ENCODE measurements around the gene LRRTM2. TPM values are rescaled to one million over a fixed set of nuclear protein-coding genes. Genes with fewer than 3 reads are reported as not detected.

LRRTM2 gene
- total RNA-seq, 1 experiment from 2014 or later: 1.5 TPM

DNA sequence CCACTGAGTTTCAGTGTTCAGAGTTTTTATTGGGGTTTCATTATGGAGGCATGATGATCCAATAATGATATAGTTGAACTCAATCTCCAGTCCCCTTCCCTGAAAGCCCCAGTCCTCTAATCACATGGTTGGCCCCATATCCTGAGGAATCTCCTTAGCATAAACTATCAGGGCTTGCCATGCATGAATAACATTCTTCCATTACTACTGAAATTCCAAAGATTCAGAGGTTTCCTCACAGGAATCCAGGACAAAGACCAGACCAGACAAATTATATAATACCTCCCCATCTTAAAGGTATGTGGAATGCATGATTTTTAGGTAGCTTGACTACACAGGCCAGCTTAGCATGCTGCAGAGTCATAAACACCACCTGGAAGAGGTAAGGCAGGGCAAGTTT, 15.5 kb upstream of the LRRTM2 start:
- in situ Hi-C loops (cut with HindIII; ENCODE audit: low pct_unique_long_range_greater_than_20kb, low sequenced_read_pairs): no loop called here
- no peak for DNase-seq (ENCODE audit: low read depth, low spot score)

DNA sequence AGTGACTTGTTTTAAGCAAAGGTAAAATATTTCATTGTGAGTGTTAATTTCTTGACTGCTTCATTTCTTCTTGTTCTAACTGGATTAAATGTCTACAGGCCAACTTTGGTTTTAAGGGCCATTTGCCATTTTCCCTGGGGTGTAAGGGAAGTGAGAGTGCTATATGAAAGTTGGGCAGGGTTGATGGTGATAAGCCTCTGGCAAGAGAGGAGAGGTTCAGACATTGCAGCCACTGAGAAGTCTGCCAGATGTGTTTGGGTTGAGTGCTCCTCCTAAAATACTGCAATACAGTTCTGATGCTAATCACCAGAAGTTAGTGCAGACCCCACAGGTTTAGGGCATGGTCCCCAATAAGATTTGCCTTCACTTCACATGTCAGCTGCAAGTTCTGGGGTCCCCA, 14.9 kb upstream of the LRRTM2 start:
- in situ Hi-C loops (cut with HindIII; ENCODE audit: low pct_unique_long_range_greater_than_20kb, low sequenced_read_pairs): no loop called here
- DNase-seq (ENCODE audit: low read depth, low spot score): no peak

DNA sequence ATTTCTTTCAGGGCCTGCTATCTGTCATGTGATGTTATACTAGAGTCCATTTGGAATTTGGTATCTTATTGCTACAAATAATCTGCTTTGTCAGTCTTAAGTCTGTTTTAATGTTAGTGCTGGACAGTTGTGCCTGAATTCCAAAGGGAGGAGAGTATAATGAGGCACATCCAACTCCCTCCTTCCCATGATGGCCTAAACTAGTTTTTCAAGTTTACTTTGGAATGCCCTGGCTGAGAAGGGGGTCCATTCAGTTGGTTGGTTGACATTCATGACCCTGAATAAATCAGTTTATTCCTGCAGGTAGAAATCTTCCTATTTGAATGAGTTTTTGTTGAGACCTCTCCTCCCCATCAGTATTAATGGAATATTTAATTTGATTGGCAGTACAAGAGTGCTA, 9.4 kb upstream of the LRRTM2 start:
- no peak for DNase-seq (ENCODE audit: low read depth, low spot score)
- in situ Hi-C loops (cut with HindIII; ENCODE audit: low pct_unique_long_range_greater_than_20kb, low sequenced_read_pairs): no loop called here

DNA sequence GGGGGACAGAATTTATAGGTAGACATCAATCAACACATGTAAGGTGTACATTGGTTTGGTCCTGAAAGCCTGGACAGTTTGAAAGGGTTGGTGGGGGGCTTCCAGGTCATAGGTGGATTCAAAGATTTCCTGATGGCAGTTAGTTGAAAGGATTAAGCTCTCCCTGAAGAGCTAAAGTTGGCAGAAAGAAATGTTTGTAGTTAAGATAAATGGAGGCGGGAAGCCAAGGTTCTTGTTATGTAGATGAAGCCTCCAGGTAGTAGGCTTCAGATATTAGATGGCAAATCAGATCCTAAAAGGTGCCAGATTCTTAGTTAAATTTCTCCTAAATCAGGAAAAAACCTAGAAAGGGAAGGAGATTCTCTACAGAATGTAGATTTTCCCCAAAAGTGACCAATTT, 9.0 kb upstream of the LRRTM2 start:
- DNase-seq (ENCODE audit: low read depth, low spot score): no peak
- in situ Hi-C loops (cut with HindIII; ENCODE audit: low pct_unique_long_range_greater_than_20kb, low sequenced_read_pairs): no loop called here

DNA sequence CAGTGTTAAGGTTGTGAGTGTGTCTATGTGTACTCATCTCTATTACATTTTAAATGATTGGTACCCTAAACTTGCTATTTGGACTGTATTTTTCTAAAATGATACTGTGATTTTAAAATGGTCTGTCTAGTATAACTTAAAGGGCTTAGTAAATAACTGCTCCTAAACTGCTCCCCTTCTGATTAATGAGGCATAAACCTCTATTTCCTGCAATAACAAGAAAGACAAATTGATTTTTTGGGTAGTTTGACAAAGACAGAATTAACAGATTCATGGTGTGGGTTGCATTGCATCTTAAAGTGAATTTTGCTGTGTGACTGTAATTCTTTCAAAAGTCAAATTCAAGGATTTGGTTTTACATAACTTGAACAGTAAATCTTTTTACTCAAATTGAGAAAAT, 8.1 kb upstream of the LRRTM2 start:
- DNase-seq (ENCODE audit: low read depth, low spot score): no peak

DNA sequence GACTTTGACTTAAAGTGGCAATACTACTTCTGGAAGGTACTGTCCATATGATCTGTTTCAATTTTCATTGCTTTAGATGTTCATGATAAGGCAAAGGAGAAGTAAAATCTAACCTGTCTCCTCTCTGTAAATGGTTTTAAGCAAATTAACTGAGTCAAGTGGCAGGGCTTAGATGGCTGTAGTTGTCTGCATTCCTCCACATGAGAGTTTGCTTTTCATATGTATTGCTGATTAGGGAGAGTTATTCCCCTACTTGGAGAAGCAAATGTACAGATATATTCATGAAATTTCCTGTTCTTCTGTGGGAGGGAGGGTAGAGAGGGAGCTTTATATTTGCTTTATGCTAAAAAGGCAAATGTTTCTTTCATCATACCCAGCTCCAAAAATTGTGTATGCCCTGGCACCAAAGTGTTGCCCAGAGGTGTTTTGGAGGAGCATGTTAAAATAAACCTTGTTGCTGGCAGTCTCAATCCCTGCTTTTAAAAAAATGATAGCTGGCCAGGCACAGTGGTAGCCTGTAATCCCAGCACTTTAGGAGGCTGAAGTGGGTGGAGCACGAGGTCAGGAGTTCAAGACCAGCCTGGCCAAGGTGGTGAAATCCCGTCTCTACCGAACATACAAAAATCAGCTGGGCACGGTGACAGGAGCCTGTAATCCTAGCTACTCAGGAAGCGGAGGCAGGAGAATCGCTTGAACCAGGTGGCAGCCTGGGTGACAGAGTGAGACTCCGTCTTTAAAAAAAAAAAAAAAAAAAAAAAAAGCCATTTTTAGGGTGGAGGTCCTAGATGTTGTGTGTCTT, 3.5 kb upstream of the LRRTM2 start:
- DNase-seq (ENCODE audit: low read depth, low spot score): no peak
- in situ Hi-C loops (cut with HindIII; ENCODE audit: low pct_unique_long_range_greater_than_20kb, low sequenced_read_pairs): no loop called here

More for the DNA sequence above, 8.1 kb upstream of the LRRTM2 start:
- in situ Hi-C loops (cut with HindIII; ENCODE audit: low pct_unique_long_range_greater_than_20kb, low sequenced_read_pairs): no loop called here

DNA sequence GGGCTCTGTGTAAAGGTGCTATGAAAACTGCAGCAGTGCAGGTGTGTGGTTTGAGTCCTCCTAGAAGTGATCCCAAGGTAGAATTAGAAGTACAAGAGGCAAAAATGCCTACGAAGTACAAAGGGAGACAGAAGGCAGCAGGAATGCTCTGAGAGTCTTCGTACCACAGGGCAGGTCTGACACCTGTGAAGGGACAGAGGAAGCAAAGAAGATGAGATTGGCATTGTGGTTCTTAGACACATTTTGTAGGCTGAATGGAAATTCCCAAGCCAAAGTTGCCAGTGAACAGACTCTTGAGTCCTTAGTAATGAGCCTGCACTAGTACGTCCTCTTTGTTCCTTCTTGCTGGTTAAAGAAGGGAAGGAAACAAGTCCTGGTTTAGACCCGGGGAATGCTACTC, 1.7 kb upstream of the LRRTM2 start:
- DNase-seq (ENCODE audit: low read depth, low spot score): no peak
- in situ Hi-C loops (cut with HindIII; ENCODE audit: low pct_unique_long_range_greater_than_20kb, low sequenced_read_pairs): no loop called here

DNA sequence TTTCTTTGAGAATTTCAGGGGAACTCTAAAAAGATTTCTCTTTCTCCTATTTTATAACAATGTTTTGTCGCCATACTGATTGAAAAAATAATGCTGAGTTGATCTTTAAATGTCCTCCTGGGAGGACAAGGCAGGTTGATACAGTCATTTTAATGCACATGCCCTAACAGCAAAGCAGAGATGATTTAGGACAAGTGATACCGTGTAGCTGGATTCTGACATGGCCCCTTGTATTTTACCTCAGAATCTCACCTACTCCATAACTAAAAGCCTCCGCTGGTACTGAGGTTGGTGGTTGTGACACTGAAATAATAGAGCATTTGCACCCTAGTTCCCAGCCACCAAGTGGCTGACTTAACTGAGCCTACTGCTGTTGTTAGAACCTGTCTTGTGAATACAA, 811 bp upstream of the LRRTM2 start:
- no peak for DNase-seq (ENCODE audit: low read depth, low spot score)
- in situ Hi-C loops (cut with HindIII; ENCODE audit: low pct_unique_long_range_greater_than_20kb, low sequenced_read_pairs): no loop called here

DNA sequence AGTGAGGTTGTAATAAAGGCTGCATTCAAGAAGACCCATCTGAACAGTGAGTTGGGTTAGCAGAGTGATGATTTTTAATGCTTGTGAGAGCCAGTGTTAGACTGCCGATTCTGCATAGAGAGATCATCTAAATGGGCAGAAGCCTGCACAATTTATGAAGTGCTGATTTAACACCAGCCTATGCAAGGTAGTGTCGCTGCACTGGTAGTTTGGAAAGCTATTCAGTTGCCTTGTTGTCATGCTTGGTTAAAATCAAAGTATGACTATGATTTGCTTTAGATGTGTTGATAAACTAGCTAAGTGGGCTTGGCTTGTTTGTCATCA, 379 bp upstream of the LRRTM2 start:
- in situ Hi-C loops (cut with HindIII; ENCODE audit: low pct_unique_long_range_greater_than_20kb, low sequenced_read_pairs): no loop called here
- no peak for DNase-seq (ENCODE audit: low read depth, low spot score)

DNA sequence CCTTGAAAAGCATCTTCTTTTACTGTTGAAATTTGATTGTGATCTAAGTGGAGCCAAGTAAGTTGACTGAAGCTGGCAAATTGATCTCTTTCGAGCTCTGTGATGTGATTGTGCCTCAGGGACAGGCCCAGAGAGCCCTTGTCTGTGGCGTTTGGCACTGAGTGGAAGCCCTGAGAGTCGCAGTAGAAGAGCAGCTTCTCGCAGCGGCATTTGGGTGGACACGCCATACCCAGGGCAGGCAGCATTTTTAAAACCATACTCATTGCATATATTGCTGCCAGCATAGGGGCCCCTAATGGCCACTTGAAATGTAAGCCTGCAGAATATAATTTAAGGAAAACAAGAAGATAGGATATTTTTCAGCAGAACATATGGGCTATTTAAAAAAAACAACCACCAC, 894 bp downstream of the LRRTM2 start:
- in situ Hi-C loops (cut with HindIII; ENCODE audit: low pct_unique_long_range_greater_than_20kb, low sequenced_read_pairs): no loop called here
- peak; percentile 15 for DNase-seq (ENCODE audit: low read depth, low spot score)

DNA sequence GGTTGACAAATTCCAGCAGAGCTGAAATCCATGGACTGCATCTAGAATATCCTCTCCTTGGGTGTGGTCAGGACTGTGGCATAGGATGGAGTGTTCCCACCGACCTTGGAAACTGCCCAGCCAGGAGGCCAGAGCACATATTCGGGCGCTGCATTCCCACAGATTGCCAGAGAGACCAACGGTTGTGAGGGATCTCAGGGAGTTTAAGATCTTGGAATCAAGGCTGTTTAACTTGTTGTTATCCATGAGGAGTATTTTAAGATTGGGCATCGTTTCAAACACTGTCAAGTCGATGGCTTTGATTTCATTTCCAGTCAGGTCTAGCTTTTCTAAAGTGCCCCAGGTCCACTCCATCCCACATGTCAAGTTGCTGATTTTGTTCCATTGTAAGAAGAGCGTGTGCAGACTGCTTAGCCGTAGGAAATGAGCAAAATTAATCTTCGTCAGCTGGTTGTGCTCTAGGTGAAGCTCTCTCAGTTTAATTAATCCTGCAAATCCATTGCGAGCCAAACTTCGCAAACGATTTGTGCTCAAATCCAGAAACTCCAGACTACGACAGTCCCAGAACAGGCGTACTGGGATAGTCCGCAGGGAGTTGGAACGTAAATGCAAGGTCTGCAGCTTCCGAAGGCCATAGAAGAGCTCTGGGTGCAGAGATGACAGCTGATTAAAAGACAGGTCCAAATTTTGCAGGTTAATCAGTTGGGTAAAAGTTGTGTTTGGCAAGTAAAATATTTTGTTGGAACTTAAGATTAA, 1.5 kb downstream of the LRRTM2 start:
- in situ Hi-C loops (cut with HindIII; ENCODE audit: low pct_unique_long_range_greater_than_20kb, low sequenced_read_pairs): no loop called here
- DNase-seq (ENCODE audit: low read depth, low spot score): no peak

DNA sequence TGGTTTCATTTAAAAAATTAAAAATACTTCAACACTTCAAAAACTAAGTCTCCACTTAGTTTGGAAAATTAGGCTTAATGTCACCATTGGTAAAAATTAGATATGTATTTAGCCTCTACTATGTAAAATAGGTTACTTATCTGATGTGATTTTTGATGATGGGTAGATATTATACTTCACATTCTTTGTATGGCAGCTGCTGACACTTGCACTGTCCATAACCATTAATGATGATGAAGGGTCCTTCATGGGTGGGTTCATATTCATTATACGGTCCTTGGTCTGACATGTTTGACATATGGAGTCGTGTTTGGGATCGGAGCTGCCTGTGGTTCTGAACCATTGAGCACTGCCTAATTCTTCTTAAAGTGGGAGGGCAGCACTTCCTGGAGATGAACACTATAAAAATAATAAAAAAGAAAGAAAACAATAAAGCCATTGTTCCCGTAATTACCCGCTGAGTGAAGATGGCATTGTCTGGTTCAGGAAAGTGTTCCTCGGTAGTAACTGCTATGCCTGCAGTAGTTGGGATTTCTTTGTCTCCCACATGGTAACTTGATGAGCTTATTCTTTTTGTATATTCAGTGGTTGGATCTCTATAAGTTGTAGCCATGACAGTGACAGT, 2.2 kb downstream of the LRRTM2 start:
- peak; percentile 56 for DNase-seq (ENCODE audit: low read depth, low spot score)
- in situ Hi-C loops (cut with HindIII; ENCODE audit: low pct_unique_long_range_greater_than_20kb, low sequenced_read_pairs): no loop called here

DNA sequence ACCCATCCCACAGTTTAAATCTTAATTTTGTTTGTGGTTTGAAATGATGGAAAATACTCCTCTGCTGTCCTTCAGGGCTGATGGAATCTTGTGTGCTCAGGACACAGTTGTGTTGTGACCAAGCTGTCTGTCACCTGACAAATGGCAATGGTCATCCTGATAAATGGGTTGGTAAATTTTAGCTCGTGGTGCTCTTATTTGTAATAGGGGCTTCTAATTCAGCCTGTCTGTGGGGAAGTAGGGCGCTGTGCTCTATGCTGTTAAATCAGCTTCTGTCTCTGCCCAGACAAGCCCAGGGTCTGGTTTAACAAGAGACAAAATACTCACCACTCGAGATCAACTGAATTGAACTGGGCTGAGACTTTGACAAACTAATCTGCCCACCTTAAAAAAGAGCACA, 4.5 kb downstream of the LRRTM2 start:
- in situ Hi-C loops (cut with HindIII; ENCODE audit: low pct_unique_long_range_greater_than_20kb, low sequenced_read_pairs): no loop called here
- DNase-seq (ENCODE audit: low read depth, low spot score): no peak

DNA sequence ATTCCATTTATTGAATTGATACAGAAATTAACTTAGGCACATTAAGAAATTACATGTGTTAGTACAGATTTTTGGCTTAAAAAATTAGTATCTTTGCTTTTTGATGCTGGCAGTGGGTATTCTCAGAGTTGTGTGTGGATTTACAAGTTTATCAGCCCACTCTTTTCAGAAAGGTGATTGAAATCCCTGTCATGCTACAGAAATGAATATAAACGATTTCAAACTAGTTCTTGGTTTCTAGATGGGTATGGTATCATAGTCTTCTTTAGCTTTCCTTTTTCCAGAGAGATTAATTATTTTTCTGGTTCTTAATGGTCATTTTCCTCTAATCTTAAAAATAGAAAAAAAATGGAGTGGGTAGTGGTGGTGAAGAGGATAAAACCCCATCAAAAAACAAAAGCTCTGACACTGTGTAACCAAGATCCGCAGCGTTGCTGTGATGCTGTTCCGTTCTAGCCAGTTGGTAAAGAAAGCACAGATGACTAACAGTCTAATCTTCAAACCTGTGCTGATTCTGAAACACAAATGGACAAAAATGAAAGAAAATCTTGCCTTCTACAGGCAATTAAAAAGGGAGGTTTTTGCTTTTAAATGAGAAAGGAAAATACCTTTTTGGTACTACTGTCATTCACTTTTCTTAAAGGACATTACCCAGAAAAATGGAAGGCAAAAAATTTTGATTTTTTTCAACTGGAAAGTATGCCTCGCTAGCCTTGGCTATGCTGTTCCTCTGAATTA, 5.2 kb downstream of the LRRTM2 start:
- DNase-seq (ENCODE audit: low read depth, low spot score): no peak
- in situ Hi-C loops (cut with HindIII; ENCODE audit: low pct_unique_long_range_greater_than_20kb, low sequenced_read_pairs): no loop called here

DNA sequence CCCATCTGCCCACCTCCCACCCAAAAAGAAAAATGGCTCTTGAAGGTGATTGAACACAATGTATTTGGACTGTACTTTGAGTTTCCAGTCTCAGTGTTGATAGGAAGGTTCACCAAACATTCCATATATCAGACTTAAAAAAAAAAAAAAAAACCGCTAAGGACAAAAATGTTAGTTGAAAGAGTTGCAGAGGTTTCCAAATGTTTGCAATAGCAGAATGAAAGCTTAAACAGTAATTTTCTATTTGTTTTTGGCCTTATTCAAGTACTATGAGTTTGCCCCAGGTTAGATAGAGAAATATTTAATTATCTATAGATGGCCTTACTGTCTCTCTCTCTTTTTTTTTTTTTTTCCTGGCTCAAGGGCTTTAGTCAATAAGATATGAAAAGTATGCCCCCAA, 6.1 kb downstream of the LRRTM2 start:
- DNase-seq (ENCODE audit: low read depth, low spot score): no peak
- in situ Hi-C loops (cut with HindIII; ENCODE audit: low pct_unique_long_range_greater_than_20kb, low sequenced_read_pairs): no loop called here

DNA sequence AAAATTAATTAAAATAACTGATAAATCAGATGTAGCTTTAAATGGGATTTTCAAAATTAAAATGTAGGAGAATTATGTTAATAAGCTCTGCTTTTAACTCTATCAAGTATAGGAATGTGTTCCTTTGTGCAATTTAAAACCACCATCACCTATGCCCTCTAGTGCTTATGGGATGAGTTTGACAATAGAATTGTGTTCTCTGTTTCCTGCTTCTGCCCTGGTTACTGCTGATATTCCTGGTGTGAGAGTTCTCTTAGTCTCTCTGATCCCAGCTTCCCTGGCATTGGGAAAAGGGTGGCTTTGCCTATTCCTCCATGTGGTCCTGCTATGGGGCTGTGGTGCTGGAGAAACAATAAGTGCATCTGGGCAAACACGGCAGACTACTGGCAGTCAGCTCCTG, 8.1 kb downstream of the LRRTM2 start:
- in situ Hi-C loops (cut with HindIII; ENCODE audit: low pct_unique_long_range_greater_than_20kb, low sequenced_read_pairs): no loop called here
- DNase-seq (ENCODE audit: low read depth, low spot score): no peak

DNA sequence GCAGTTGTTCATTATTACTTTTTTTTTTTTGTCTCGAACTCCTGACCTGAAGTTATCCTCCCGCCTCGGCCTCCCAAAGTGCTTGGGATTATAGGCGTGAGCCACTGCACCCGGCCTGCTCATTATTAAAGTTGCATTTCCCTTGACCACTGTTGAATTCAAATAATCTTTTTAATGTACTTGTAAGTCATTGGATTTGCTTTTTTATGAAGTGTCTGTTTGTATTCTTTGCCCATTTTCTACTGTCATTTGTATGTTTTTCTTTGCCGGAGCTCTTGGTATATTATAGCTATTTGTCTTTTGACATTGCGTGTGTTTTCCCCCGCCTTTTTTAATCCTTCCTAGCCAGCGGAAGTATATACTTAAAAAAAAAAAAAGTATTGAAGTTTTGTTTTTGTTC, 22.0 kb downstream of the LRRTM2 start:
- DNase-seq (ENCODE audit: low read depth, low spot score): no peak
- in situ Hi-C loops (cut with HindIII; ENCODE audit: low pct_unique_long_range_greater_than_20kb, low sequenced_read_pairs): no loop called here

DNA sequence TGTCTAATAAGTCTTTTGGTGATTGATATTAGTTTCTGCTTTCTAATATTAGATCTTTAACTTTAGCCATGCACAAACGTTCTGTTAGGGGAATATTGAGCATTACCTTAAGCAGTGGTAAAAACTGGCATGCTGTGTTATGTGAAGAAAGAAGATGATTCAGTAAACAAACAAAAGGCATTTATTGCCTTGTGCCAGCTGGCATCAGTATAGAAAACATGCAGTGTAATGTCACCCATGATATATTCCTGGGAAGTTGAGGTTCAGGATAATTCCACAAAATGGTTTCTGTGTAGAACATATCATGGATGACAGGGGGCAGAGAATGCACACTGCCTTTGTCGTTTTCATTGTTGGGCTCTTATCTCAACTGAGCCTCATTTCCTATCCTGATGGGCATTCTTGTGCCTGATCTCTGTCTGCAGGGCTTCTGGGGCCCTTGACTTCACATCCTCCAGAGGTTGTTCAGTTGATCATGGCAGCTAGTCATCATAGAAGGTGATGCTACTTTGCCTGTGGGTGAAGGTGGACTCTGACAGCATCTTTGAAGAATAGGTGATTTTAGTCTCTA, 24.2 kb downstream of the LRRTM2 start:
- in situ Hi-C loops (cut with HindIII; ENCODE audit: low pct_unique_long_range_greater_than_20kb, low sequenced_read_pairs): no loop called here
- no peak for DNase-seq (ENCODE audit: low read depth, low spot score)
